ENCODE data around the gene TEK.

- TF ChIP-seq SIN3A (IDR thresholded peaks at IDR 0.05; ENCODE audit: borderline replicate concordance, insufficient read depth, low read length) (no peak), REST (IDR thresholded peaks at IDR 0.05; ENCODE audit: insufficient read depth in 1 of 2, low read depth in 2 of 2, low read length in 2 of 2) (no peak), POLR2AphosphoS5 (IDR thresholded peaks at IDR 0.05; ENCODE audit: low read depth, low read length) (no peak), TAF1 (IDR thresholded peaks at IDR 0.05; ENCODE audit: borderline replicate concordance, insufficient read depth, low read length) (no peak), FOXP2 (optimal IDR thresholded peaks at IDR 0.05; ENCODE audit: borderline replicate concordance, extremely low read depth, extremely low read length, insufficient read depth) (no peak)
These were observed 95.6 kb downstream of the TEK start for GRCh38 chr9:27204578-27204977.
